Stomach (tissue), 9 donors: ENCODE data around the gene MKLN1. TPM values are rescaled to one million over a fixed set of nuclear protein-coding genes. Genes with fewer than 3 reads are reported as not detected.

Source experiments
- DNase-seq, 2 donors: peaks; one replicate each; pipeline versions ENCODE4 v3.0.0 to v3.0.0-alpha.2; 2013 to 2019
- H3K27ac ChIP-seq, 5 donors: fragments of 200-600 bp in 4 of 5; sonication (generic) in 4 of 5; one replicate each; pipeline ENCODE4 v1.5.1; 2013 to 2019; ENCODE audit warnings: mild to moderate bottlenecking in 1 of 5, moderate library complexity in 1 of 5
- H3K27me3 ChIP-seq, 3 donors: fragments of 200-600 bp; sonication (generic); one replicate each; pipeline ENCODE4 v1.5.1; 2017 to 2019; ENCODE audit warnings: mixed run types in 1 of 3
- H3K36me3 ChIP-seq, 4 donors: fragments of 200-600 bp; sonication (generic); 1 replicate in 3 of 4; 2 replicates in 1 of 4; pipeline ENCODE4 v1.5.1; 2016 to 2019
- H3K4me1 ChIP-seq, 4 donors: fragments of 200-600 bp; sonication (generic); one replicate each; pipeline ENCODE4 v1.5.1; 2016 to 2019
- H3K4me3 ChIP-seq, 4 donors: fragments of 200-600 bp; sonication (generic) in 3 of 4; one replicate each; pipeline ENCODE4 v1.5.1; 2016 to 2019; ENCODE audit warnings: mild to moderate bottlenecking in 1 of 4
- H3K9me3 ChIP-seq, 4 donors: fragments of 200-600 bp; sonication (generic); one replicate each; pipeline ENCODE4 v1.5.1; 2016 to 2019
- CTCF ChIP-seq, 7 experiments: fragments of 450-650 bp in 4 of 7; fragments of 200-600 bp in 3 of 7; sonication (generic) in 3 of 7; IDR thresholded peaks; one replicate each; pipeline ENCODE4 v1.5.1; 2016 to 2019; ENCODE audit warnings: antibody characterized with exemption in 7 of 7, control low read depth in 2 of 7, mild to moderate bottlenecking in 1 of 7
- EP300 ChIP-seq: sonication (generic); formaldehyde crosslinking; IDR thresholded peaks from one replicate; pipeline ENCODE4 v1.6.1; 2017; ENCODE audit warnings: antibody characterized with exemption
- POLR2A ChIP-seq, 4 donors: fragments of 450-650 bp; IDR thresholded peaks; one replicate each; pipeline ENCODE4 v1.6.1; 2016; ENCODE audit warnings: antibody characterized with exemption in 4 of 4, control low read depth in 2 of 4, mild to moderate bottlenecking in 1 of 4, moderate library complexity in 1 of 4
- POLR2AphosphoS5 ChIP-seq, 3 donors: sonication (generic); formaldehyde crosslinking; IDR thresholded peaks; one replicate each; pipeline ENCODE4 v1.6.1; 2016; ENCODE audit warnings: antibody characterized with exemption in 3 of 3
- WGBS, 5 donors: extraction: QIAGEN DNeasy Blood & Tissue Kit in 3 of 5; methylation state at CpG; one replicate each; pipeline versions ENCODE4 v1.1.5 to v1.1.7; 2013 to 2018; 5-methylcytosine and 5-hydroxymethylcytosine counted together
- intact Hi-C: fragments of 100-400 bp; cut with DNase I; formaldehyde crosslinking; loops from one replicate; pipeline ENCODE4 v1.15.1; 2023; ENCODE audit warnings: low total_unique reads
- polyA plus RNA-seq, 3 donors: library from polyadenylated mRNA; stranded (reverse); fragments of 200-250 nt; gene quantifications; one replicate each; pipeline ENCODE4 v1.2.3, GENCODE V29; 2013
- total RNA-seq, 5 donors: library from RNA; depleted of rRNA; stranded (reverse); fragments of >200 nt; gene quantifications; one replicate each; pipeline versions ENCODE4 v1.1.0 to v1.2.3, GENCODE V29; 2014 to 2016
- donor health status: healthy with polysubstance abuse.
- donor health status: Bipolar disorder and iron deficiency.
- donor health status: healthy.

MKLN1 gene
- total and polyA plus RNA-seq, 8 donors = 9.4 to 147 (median 30.8) TPM

DNA sequence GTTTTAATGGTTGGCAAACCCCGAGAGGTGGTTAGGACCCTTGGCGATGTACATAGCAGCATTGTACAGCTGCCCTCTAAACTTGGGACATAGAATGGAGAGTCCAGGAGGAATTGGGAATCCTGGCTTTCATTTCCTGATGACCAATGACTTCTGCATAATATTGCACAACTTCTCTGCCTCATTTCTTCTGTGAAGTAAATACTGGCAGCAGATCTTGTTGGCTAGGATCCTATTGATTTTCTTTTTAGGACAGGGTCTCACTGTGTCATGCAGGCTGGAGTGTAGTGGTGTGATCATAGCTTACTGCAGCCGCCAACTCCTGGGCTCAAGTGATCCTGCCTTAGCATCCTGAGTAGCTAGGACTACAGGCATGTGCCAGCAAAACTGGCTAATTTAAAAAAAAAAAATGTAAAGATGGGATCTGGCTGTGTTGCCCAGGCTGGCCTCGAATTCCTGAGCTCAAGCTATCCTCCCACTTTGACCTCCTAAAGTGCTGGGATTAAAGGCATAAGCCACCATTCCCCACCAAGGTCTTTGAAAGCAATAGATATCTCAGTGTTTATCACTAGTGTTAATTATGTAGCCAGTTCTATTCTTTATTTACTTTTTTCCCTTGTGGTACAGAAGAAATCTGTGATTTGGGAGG, 170.7 kb downstream of the MKLN1 start:
- no peak for TF ChIP-seq CTCF (IDR thresholded peaks at IDR 0.05)
- TF ChIP-seq POLR2AphosphoS5 (IDR thresholded peaks at IDR 0.05) = peak in 2 of 3 donors; percentile 25 to 38
- no peak for DNase-seq
- Histone ChIP-seq H3K27me3 (no peaks in the 10 kb centered on the region), H3K4me3 (no peak overlapping the region), H3K9me3 (no peaks in the 10 kb centered on the region), H3K27ac (peak overlapping the region in 4 of 5 donors; percentile 8 to 71 (median 52)), H3K36me3 (peaks cover 0 to 28% (median 23%) of the 10 kb centered on the region in 4 donors), H3K4me1 (peaks cover 8 to 27% (median 16%) of the 10 kb centered on the region in 4 donors)
- WGBS, 5 donors = 74 to 92% (median 86%) methylated on average over 4 of the region's 4 CpGs
- intact Hi-C loops = no loop called here

GRCh38 chr7:131499801-131500200, 172.1 kb downstream of the MKLN1 start:
- 92 to 97% (median 95%) methylated on average over 6 of the region's 6 CpGs for WGBS, 5 donors
- TF ChIP-seq EP300 (no peak), POLR2AphosphoS5 (IDR thresholded peaks at IDR 0.05) (no peak), CTCF (IDR thresholded peaks at IDR 0.05) (no peak), POLR2A (IDR thresholded peaks at IDR 0.05) (no peak)
- Histone ChIP-seq H3K36me3 (peaks cover 0 to 28% (median 23%) of the 10 kb centered on the region in 4 donors), H3K27ac (no peak overlapping the region), H3K4me1 (peaks cover 9 to 35% (median 20%) of the 10 kb centered on the region in 4 donors), H3K9me3 (no peaks in the 10 kb centered on the region), H3K4me3 (no peak overlapping the region), H3K27me3 (no peaks in the 10 kb centered on the region)
- DNase-seq = no peak
- intact Hi-C loops = no loop called here

DNA sequence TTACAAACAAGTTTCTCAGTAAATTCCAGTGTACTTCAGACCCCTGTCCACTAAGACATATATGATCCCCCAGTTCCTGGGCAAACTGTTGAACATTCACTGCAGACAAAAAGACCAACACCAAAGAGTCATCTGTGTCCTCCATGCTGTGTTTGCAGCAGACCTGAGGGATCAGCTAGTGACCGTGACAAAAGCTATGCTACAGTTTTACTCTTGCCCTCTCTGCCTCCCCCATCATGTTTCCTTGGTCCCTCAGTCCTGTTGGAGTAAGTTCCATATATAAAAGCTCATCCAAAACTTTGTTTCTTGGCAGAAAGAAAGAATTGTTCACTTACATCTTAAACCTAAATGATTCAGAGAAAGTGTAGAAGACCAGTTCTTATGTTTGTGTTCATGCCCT, 172.7 kb downstream of the MKLN1 start:
- H3K9me3 ChIP-seq = no peaks in the 10 kb centered on the region
- H3K27ac ChIP-seq = no peak overlapping the region
- no peaks in the 10 kb centered on the region for H3K27me3 ChIP-seq
- intact Hi-C loops = no loop called here
- no peak overlapping the region for H3K4me3 ChIP-seq
- H3K4me1 ChIP-seq = peaks cover 9 to 35% (median 20%) of the 10 kb centered on the region in 4 donors
- 93 to 100% (median 95%) methylated on average over 1 of the region's 1 CpG for WGBS, 5 donors
- TF ChIP-seq POLR2AphosphoS5 (IDR thresholded peaks at IDR 0.05) (no peak), CTCF (IDR thresholded peaks at IDR 0.05) (no peak), POLR2A (IDR thresholded peaks at IDR 0.05) (no peak), EP300 (no peak)
- peaks cover 0 to 28% (median 23%) of the 10 kb centered on the region in 4 donors for H3K36me3 ChIP-seq
- DNase-seq = no peak

- intact Hi-C loops = no loop called here
- H3K36me3 ChIP-seq = peaks cover 0 to 26% (median 21%) of the 10 kb centered on the region in 4 donors
- H3K9me3 ChIP-seq = no peaks in the 10 kb centered on the region
- peaks cover 9 to 36% (median 20%) of the 10 kb centered on the region in 4 donors for H3K4me1 ChIP-seq
- H3K27me3 ChIP-seq = no peaks in the 10 kb centered on the region
- no peak for TF ChIP-seq POLR2A (IDR thresholded peaks at IDR 0.05)
- no peak overlapping the region for H3K27ac ChIP-seq
- 39 to 51% (median 48%) methylated on average over 3 of the region's 3 CpGs for WGBS, 5 donors
- DNase-seq = no peak
- H3K4me3 ChIP-seq = no peak overlapping the region
Observed at GRCh38 chr7:131501422-131501821, 173.7 kb downstream of the MKLN1 start.
